ENCODE results near the gene TM9SF3.
A peak's percentile ranks its signal among the peaks of the same experiment; 100 is the strongest.
"Not testable (repeated sequence)": the region's sequence is repeated elsewhere in the genome, so short reads cannot be mapped to it uniquely, and the experiment has no call there.

The TM9SF3 gene

GRCh38 chr10:96585736-96586418 is 935 bp downstream of the TM9SF3 start:
- Mint-ChIP-seq H3K4me3 (peak overlapping the region; percentile 90), H3K27ac (no peak overlapping the region), H3K27me3 (no peaks in the 10 kb centered on the region), H3K9me3 (no peaks in the 10 kb centered on the region), H3K36me3 (no peaks in the 10 kb centered on the region), H3K4me1 (peaks cover 44% of the 10 kb centered on the region)
- ATAC-seq: no peak

GRCh38 chr10:96584474-96584873 is 2.3 kb downstream of the TM9SF3 start:
- no peak overlapping the region for H3K27ac Mint-ChIP-seq
- H3K9me3 Mint-ChIP-seq: no peaks in the 10 kb centered on the region
- H3K4me3 Mint-ChIP-seq: no peak overlapping the region
- ATAC-seq: no peak
- H3K36me3 Mint-ChIP-seq: peaks cover 6% of the 10 kb centered on the region
- peaks cover 44% of the 10 kb centered on the region for H3K4me1 Mint-ChIP-seq
- H3K27me3 Mint-ChIP-seq: no peaks in the 10 kb centered on the region

DNA sequence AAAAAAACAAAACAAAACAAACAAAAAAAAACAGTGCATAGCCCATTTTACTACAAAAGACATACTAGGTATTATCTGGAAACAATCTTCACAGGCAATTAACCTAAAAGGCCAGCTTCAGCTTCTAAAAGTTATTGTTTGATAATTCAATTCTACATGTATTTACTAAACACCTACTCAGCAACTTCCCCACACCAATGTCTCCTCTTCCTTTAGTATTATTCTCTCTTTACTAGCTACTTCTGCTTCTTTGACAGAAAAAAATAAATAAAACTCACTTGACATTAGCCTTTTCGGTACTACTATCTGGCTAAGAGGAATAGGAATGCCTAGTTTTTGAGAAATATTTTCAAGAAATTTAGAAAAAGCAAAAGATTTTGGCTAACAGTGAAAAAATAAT is 2.8 kb downstream of the TM9SF3 start:
- Mint-ChIP-seq H3K4me1 (peaks cover 44% of the 10 kb centered on the region), H3K36me3 (peaks cover 6% of the 10 kb centered on the region), H3K4me3 (no peak overlapping the region), H3K9me3 (no peaks in the 10 kb centered on the region), H3K27me3 (no peaks in the 10 kb centered on the region), H3K27ac (no peak overlapping the region)
- ATAC-seq: no peak

DNA sequence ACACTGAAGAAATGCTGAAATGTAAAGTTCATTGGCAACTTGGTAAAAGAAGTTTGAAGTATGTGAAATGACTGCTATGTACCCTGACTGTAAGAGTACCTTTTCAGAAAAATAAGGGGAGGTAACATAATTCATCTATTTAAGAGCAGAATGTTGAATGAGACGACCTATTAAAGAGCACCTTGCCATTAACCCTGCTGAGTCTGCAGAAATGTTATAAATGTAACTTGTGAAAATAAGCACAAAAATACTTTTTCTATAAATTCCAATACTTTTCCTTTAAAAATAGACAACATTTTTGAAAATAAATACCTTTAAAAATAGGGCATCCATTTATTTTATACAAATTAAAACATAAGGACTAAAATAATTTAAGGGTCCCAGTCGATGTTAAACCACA is 7.7 kb downstream of the TM9SF3 start:
- Mint-ChIP-seq H3K4me1 (peaks cover 56% of the 10 kb centered on the region), H3K4me3 (no peak overlapping the region)

DNA sequence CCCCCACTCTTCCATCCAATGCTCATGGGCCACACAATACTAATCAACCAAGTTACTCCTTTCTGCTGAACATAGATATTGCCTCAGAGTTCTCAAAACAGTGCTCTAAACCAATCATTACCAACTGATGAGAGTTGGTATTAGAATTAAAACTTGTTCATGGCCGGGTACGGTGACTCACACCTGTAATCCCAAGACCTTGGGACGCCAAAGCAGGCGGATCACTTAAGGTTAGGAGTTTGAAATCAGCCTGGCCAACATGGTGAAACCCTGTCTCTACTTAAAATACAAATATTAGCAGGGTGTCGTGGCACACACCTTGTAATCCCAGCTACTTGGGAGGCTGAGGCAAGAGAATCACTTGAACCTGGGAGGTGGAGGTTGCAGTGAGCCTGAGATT is 8.2 kb downstream of the TM9SF3 start:
- H3K4me1 Mint-ChIP-seq: peaks cover 56% of the 10 kb centered on the region
- H3K4me3 Mint-ChIP-seq: no peak overlapping the region
- ATAC-seq: no peak
- H3K27me3 Mint-ChIP-seq: no peaks in the 10 kb centered on the region
- H3K9me3 Mint-ChIP-seq: no peaks in the 10 kb centered on the region
- H3K27ac Mint-ChIP-seq: no peak overlapping the region
- peaks cover 20% of the 10 kb centered on the region for H3K36me3 Mint-ChIP-seq

More for the DNA sequence above, 7.7 kb downstream of the TM9SF3 start:
- Mint-ChIP-seq H3K36me3 (peaks cover 15% of the 10 kb centered on the region), H3K9me3 (no peaks in the 10 kb centered on the region), H3K27ac (no peak overlapping the region), H3K27me3 (no peaks in the 10 kb centered on the region)
- no peak for ATAC-seq

DNA sequence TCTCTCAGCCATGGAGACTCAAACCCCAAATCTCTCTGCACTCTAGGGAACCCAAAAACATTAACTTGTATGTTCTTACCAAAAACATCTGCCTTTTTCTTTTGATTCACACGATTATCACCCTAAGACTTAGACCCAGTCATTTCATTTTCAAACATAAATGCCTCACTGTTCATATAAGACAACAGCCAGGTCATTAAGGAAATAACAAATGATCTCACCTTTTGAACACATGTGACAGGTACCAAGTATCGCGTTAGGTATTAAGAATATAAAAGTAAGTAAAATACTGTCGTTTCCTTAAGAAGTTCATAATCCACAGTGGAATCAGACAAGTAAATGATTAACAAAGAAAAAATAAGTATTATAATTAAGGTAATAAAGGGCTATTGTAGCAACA is 8.8 kb downstream of the TM9SF3 start:
- no peak overlapping the region for H3K4me3 Mint-ChIP-seq
- ATAC-seq: no peak
- peaks cover 54% of the 10 kb centered on the region for H3K4me1 Mint-ChIP-seq
- no peaks in the 10 kb centered on the region for H3K9me3 Mint-ChIP-seq
- H3K27me3 Mint-ChIP-seq: no peaks in the 10 kb centered on the region
- H3K27ac Mint-ChIP-seq: no peak overlapping the region
- peaks cover 26% of the 10 kb centered on the region for H3K36me3 Mint-ChIP-seq

DNA sequence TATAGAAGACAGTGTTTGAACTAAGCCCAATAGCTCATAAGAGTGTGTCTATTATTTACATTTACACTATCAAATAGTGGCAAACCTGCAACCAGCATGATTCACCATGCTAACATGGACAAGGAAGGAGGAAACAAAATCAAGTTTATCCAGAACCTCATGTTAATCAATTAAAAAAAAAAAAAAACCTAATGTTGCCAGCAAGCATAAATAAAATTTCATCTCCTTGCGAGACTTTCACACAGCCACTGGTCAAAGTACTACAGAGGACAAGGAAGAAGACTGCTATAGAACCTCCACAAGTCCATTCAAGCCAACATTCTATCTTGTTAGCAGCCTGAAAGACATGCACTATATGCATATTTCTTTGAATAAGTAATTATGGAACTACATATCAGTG is 9.7 kb downstream of the TM9SF3 start:
- peaks cover 28% of the 10 kb centered on the region for H3K36me3 Mint-ChIP-seq
- no peaks in the 10 kb centered on the region for H3K27me3 Mint-ChIP-seq
- no peak overlapping the region for H3K4me3 Mint-ChIP-seq
- ATAC-seq: no peak
- no peak overlapping the region for H3K27ac Mint-ChIP-seq
- H3K9me3 Mint-ChIP-seq: no peaks in the 10 kb centered on the region
- peaks cover 49% of the 10 kb centered on the region for H3K4me1 Mint-ChIP-seq

- no peak overlapping the region for H3K27ac Mint-ChIP-seq
- H3K4me1 Mint-ChIP-seq: peaks cover 43% of the 10 kb centered on the region
- no peaks in the 10 kb centered on the region for H3K27me3 Mint-ChIP-seq
- no peaks in the 10 kb centered on the region for H3K9me3 Mint-ChIP-seq
- no peak overlapping the region for H3K4me3 Mint-ChIP-seq
- peaks cover 28% of the 10 kb centered on the region for H3K36me3 Mint-ChIP-seq
- no peak for ATAC-seq
Observed at GRCh38 chr10:96576277-96576980, 10.4 kb downstream of the TM9SF3 start.

DNA sequence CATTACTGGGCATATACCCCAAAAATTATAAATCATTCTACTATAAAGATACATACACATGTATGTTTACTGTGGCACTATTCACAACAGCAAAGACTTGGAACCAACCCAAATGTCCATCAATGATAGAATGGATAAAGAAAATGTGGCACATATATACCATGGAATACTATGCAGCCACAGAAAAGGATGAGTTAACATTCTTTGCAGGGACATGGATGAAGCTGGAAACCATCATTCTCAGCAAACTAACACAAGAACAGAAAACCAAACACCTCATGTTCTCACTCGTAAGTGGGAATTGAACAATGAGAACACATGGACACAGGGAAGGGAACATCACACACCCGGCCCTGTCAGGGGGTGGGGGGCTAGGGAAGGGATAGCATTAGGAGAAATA is 12.2 kb downstream of the TM9SF3 start:
- not testable (repeated sequence) for H3K4me3 Mint-ChIP-seq, ATAC-seq, H3K27ac Mint-ChIP-seq, H3K27me3 Mint-ChIP-seq, H3K9me3 Mint-ChIP-seq
- Mint-ChIP-seq H3K4me1 (peaks cover 33% of the 10 kb centered on the region), H3K36me3 (peaks cover 27% of the 10 kb centered on the region)

- no peaks in the 10 kb centered on the region for H3K9me3 Mint-ChIP-seq
- H3K27ac Mint-ChIP-seq: no peak overlapping the region
- peaks cover 25% of the 10 kb centered on the region for H3K4me1 Mint-ChIP-seq
- no peaks in the 10 kb centered on the region for H3K27me3 Mint-ChIP-seq
- H3K36me3 Mint-ChIP-seq: peaks cover 28% of the 10 kb centered on the region
- H3K4me3 Mint-ChIP-seq: no peak overlapping the region
- no peak for ATAC-seq
Observed at GRCh38 chr10:96573036-96573435, 13.8 kb downstream of the TM9SF3 start.

DNA sequence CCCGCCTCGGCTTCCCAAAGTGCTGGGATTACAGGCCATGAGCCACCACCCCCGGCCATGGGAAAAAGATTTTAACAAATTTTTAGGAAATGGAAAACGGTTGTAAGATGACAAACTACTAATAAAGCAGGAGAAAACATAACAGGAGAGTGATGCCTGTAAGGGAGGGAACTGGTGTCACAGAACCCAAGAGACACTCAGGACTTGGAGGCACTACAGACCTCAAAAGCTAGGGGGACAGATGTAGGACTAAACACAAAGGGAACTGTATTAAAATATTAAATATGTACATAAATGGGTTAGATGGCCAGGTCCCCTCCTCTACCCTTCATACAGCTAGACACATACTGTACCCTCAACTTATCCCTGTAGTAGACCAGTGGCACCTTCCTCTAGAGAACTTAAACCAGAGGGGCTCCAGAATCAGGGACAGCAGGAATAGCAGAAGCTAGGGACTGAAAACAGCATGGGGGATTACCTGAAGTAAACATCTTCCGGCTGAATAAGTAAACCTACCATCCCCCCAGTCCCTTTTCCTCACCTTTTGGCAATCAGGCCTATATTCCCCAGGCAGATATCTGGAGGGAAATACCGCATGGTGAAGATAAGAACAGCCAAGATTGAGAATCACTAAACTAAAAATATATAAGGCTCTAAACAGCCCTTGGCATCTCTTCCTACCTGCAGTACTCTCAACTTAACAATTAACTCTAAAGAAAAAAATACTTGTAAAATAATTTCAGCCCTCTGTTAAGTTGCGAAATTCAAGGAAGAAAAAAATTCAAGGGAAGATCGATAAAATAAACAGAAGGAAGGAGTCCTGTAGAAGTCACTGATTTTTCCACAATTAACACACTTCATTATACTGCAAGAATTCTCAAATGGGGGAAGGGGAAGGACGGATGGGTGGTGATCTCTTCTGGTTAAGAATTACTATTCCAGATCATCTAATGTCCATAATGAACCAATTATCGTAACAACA is 15.5 kb downstream of the TM9SF3 start:
- no peak overlapping the region for H3K4me3 Mint-ChIP-seq
- H3K36me3 Mint-ChIP-seq: peaks cover 43% of the 10 kb centered on the region
- H3K4me1 Mint-ChIP-seq: peaks cover 16% of the 10 kb centered on the region
- H3K9me3 Mint-ChIP-seq: no peaks in the 10 kb centered on the region
- no peak for ATAC-seq
- H3K27me3 Mint-ChIP-seq: no peaks in the 10 kb centered on the region
- H3K27ac Mint-ChIP-seq: no peak overlapping the region

DNA sequence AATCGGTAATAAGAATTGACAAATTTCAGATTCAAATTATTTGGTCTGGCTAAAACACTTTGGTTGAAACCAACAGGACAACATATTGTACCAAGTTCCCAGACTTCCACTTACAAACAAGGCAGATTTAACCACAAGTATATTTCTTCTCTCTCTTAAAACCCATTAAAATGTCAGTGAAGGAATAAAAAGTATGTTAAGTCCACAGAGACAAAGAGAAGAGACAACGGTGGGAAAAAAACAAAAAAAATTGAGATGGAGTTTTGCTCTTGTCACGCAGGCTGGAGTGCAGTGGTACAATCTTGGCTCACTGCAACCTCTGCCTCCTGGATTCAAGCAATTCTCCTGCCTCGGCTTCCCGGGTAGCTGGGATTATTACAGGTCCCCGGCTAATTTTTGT is 16.3 kb downstream of the TM9SF3 start:
- Mint-ChIP-seq H3K4me1 (peaks cover 16% of the 10 kb centered on the region), H3K36me3 (peaks cover 43% of the 10 kb centered on the region), H3K4me3 (no peak overlapping the region), H3K27me3 (no peaks in the 10 kb centered on the region), H3K9me3 (no peaks in the 10 kb centered on the region), H3K27ac (no peak overlapping the region)
- no peak for ATAC-seq

DNA sequence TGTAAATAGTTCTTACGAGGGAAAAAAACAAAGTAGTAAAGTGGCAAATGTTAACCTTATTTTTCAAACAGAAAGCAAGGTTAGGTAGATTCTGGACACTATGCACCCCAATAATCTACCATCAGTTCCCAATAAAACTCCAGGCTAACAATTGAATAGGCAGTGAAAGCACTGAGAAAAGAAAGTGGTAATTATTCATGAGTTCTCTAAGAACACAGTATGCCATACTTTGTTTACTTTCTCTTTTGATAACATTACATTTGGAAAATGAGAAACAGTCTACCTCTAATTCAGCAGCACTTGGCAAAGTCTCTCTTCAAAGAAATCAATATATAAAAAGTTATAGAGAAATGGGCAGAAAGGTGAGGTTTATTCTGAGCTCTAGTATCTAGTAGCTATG is 18.4 kb downstream of the TM9SF3 start:
- peaks cover 33% of the 10 kb centered on the region for H3K36me3 Mint-ChIP-seq
- H3K4me3 Mint-ChIP-seq: no peak overlapping the region
- no peaks in the 10 kb centered on the region for H3K9me3 Mint-ChIP-seq
- no peak for ATAC-seq
- no peaks in the 10 kb centered on the region for H3K27me3 Mint-ChIP-seq
- H3K4me1 Mint-ChIP-seq: peaks cover 2% of the 10 kb centered on the region
- H3K27ac Mint-ChIP-seq: no peak overlapping the region

- Mint-ChIP-seq H3K9me3 (no peaks in the 10 kb centered on the region), H3K27me3 (no peaks in the 10 kb centered on the region), H3K27ac (no peak overlapping the region), H3K4me1 (no peaks in the 10 kb centered on the region), H3K36me3 (peaks cover 45% of the 10 kb centered on the region), H3K4me3 (no peak overlapping the region)
- ATAC-seq: no peak
Observed at GRCh38 chr10:96565774-96566173, 21.0 kb downstream of the TM9SF3 start.
